Fibroblast of skin of abdomen (primary cell): ENCODE results near the gene EPYC.

Experiments
- DNase-seq: peaks from one replicate; pipeline ENCODE4 v3.0.0-alpha.2; 2013

The EPYC gene

GRCh38 chr12:90954428-90954827 is 50.3 kb downstream of the EPYC start:
- DNase-seq = no peak

GRCh38 chr12:90953956-90954421 is 50.8 kb downstream of the EPYC start:
- no peak for DNase-seq

- DNase-seq = peak; percentile 7
These were observed 53.2 kb downstream of the EPYC start for GRCh38 chr12:90951432-90952105.

- DNase-seq = no peak
These were observed 56.9 kb downstream of the EPYC start for GRCh38 chr12:90947869-90948268.

- DNase-seq = peak; percentile 41
These were observed 59.6 kb downstream of the EPYC start for GRCh38 chr12:90945070-90945649.

- DNase-seq = no peak
These were observed 61.5 kb downstream of the EPYC start for GRCh38 chr12:90943255-90943654.

GRCh38 chr12:90940872-90941499 is 63.8 kb downstream of the EPYC start:
- peak; percentile 75 for DNase-seq

GRCh38 chr12:90939382-90939781 is 65.4 kb downstream of the EPYC start:
- peak; percentile 28 for DNase-seq

- peak; percentile 63 for DNase-seq
These were observed 66.3 kb downstream of the EPYC start for GRCh38 chr12:90938451-90938850.

- DNase-seq = no peak
These were observed 67.1 kb downstream of the EPYC start for GRCh38 chr12:90937651-90938050.

- DNase-seq = no peak
These were observed 68.4 kb downstream of the EPYC start for GRCh38 chr12:90936230-90937005.

- no peak for DNase-seq
These were observed 79.2 kb downstream of the EPYC start for GRCh38 chr12:90925562-90925961.

- DNase-seq = no peak
These were observed 80.4 kb downstream of the EPYC start for GRCh38 chr12:90924406-90924805.

GRCh38 chr12:90922145-90922627 is 82.6 kb downstream of the EPYC start:
- DNase-seq = peak; percentile 77

GRCh38 chr12:90921536-90921935 is 83.2 kb downstream of the EPYC start:
- DNase-seq = peak; percentile 36

- no peak for DNase-seq
These were observed 84.5 kb downstream of the EPYC start for GRCh38 chr12:90920222-90920621.

- DNase-seq = no peak
These were observed 87.3 kb downstream of the EPYC start for GRCh38 chr12:90917431-90917830.

- DNase-seq = no peak
These were observed 88.3 kb downstream of the EPYC start for GRCh38 chr12:90916516-90916915.

GRCh38 chr12:90915353-90915752 is 89.4 kb downstream of the EPYC start:
- no peak for DNase-seq
